Smooth muscle cell of the coronary artery (primary cell): ENCODE measurements around the gene DDR1. TPM values are rescaled to one million over a fixed set of nuclear protein-coding genes. Genes with fewer than 3 reads are reported as not detected.

Experiments
- total RNA-seq: library from RNA; depleted of rRNA; stranded (reverse); fragments of >200 nt; gene quantifications from 2 replicates; pipeline ENCODE4 v1.2.3, GENCODE V29; 2014; ENCODE audit warnings: low replicate concordance

Gene DDR1
- 18.4 and 42.1 TPM in 2 replicates for total RNA-seq

GRCh38 chr6:30883685-30884520 lies at the start of gene DDR1:
DDR1 (plus strand) TSS chr6:30884519; CDS start chr6:30888730, 4,211 bp downstream.

GRCh38 chr6:30907758-30908591 lies 23.7 kb downstream of the DDR1 start, which contains the start of gene GTF2H4:
GTF2H4 (plus strand) TSS chr6:30908207.

GRCh38 chr6:30914076-30914853 lies 29.9 kb downstream of the DDR1 start, which contains the start of gene VARS2:
VARS2 (plus strand) TSS chr6:30914238; CDS start chr6:30914837, 599 bp downstream.

GRCh38 chr6:30931969-30932645 lies 47.8 kb downstream of the DDR1 start, which contains the start of gene SFTA2:
SFTA2 (minus strand) TSS chr6:30932170; CDS start chr6:30932096, 74 bp downstream.

GRCh38 chr6:30940361-30940986 lies 56.2 kb downstream of the DDR1 start, which contains the start of gene MUCL3:
MUCL3 (plus strand) TSS chr6:30940973; CDS start chr6:30941000, 27 bp downstream.

Other genes with a start within 250 kb of the DDR1 start
- 2.5 and 2.7 TPM in 2 replicates for gene C6orf136, start 237.4 kb upstream of the DDR1 start, total RNA-seq
- gene DHX16, start 211.5 kb upstream of the DDR1 start, total RNA-seq, result 34.6 and 46.2 TPM in 2 replicates
- gene PPP1R18, start 197.9 kb upstream of the DDR1 start, total RNA-seq, result 28.8 and 52.0 TPM in 2 replicates
- gene NRM, start 193.5 kb upstream of the DDR1 start, total RNA-seq, result 1.2 and 1.5 TPM in 2 replicates
- 1.8 and 5.0 TPM in 2 replicates for gene MDC1, start 167.2 kb upstream of the DDR1 start, total RNA-seq
- gene TUBB, start 164.2 kb upstream of the DDR1 start, total RNA-seq, result 361 and 456 TPM in 2 replicates
- gene FLOT1, start 141.8 kb upstream of the DDR1 start, total RNA-seq, result 79.3 and 96.3 TPM in 2 replicates
- 9.6 and 164 TPM in 2 replicates for gene IER3, start 140.0 kb upstream of the DDR1 start, total RNA-seq
- 8.4 and 11.7 TPM in 2 replicates for gene GTF2H4, start 23.7 kb downstream of the DDR1 start, total RNA-seq
- 12.3 and 15.7 TPM in 2 replicates for gene VARS2, start 29.7 kb downstream of the DDR1 start, total RNA-seq
- gene SFTA2, start 47.7 kb downstream of the DDR1 start, total RNA-seq, result not detected in 2 replicates
- gene MUCL3, start 56.5 kb downstream of the DDR1 start, total RNA-seq, result not detected in 2 replicates
- gene MUC21, start 99.2 kb downstream of the DDR1 start, total RNA-seq, result not detected in 2 replicates
- gene MUC22, start 126.0 kb downstream of the DDR1 start, total RNA-seq, result not detected in 2 replicates
- 0.08 TPM in 1 of 2 replicates, not detected in the other for gene C6orf15, start 228.1 kb downstream of the DDR1 start, total RNA-seq
- gene PSORS1C1, start 230.3 kb downstream of the DDR1 start, total RNA-seq, result 1.2 and 1.5 TPM in 2 replicates
- gene CDSN, start 235.9 kb downstream of the DDR1 start, total RNA-seq, result not detected in 2 replicates